Smooth muscle cell (in vitro differentiated cells): Measurements from ENCODE around the gene SPOCK2. TPM values are rescaled to one million over a fixed set of nuclear protein-coding genes. Genes with fewer than 3 reads are reported as not detected.

Experiments used
- DNase-seq: peaks from one replicate; lab custom pipeline; 2025; ENCODE audit not compliant: unreplicated experiment; lab: John Stamatoyannopoulos, UW
- H2AFZ ChIP-seq: fragments of 200-600 bp; sonication (generic); 2 replicates; pipeline ENCODE4 v1.6.0; 2016; ENCODE audit warnings: antibody characterized with exemption, low read depth, mild to moderate bottlenecking
- H3F3A ChIP-seq: fragments of 200-600 bp; sonication (generic); 2 replicates; pipeline ENCODE4 v1.6.0; 2017; ENCODE audit warnings: antibody characterized with exemption, low read depth
- H3K27ac ChIP-seq: fragments of 200-600 bp; sonication (generic); 2 replicates; pipeline ENCODE4 v1.5.1; 2016; ENCODE audit warnings: low read depth, mild to moderate bottlenecking
- H3K27me3 ChIP-seq: fragments of 200-600 bp; sonication (generic); 2 replicates; pipeline ENCODE4 v1.6.1; 2016; ENCODE audit warnings: low read depth, mild to moderate bottlenecking
- H3K36me3 ChIP-seq: fragments of 200-600 bp; sonication (generic); 2 replicates; pipeline ENCODE4 v1.5.1; 2016; ENCODE audit warnings: low read depth
- H3K4me1 ChIP-seq: fragments of 200-600 bp; sonication (generic); 2 replicates; pipeline ENCODE4 v1.5.1; 2016; ENCODE audit warnings: low read depth
- H3K4me2 ChIP-seq: fragments of 200-600 bp; sonication (generic); 2 replicates; pipeline ENCODE4 v1.6.0; 2016; ENCODE audit warnings: mild to moderate bottlenecking
- H3K4me3 ChIP-seq: fragments of 200-600 bp; sonication (generic); 2 replicates; pipeline ENCODE4 v1.5.1; 2016; ENCODE audit warnings: mild to moderate bottlenecking
- H3K79me2 ChIP-seq: fragments of 200-600 bp; sonication (generic); 2 replicates; pipeline ENCODE4 v1.6.0; 2016; ENCODE audit warnings: low read depth, mild to moderate bottlenecking
- H3K9ac ChIP-seq: fragments of 200-600 bp; sonication (generic); 2 replicates; pipeline ENCODE4 v1.6.0; 2016; ENCODE audit warnings: low read depth
- H3K9me3 ChIP-seq: fragments of 200-600 bp; sonication (generic); replicated peaks from 2 replicates; pipeline ENCODE4 v1.5.1; 2016; ENCODE audit warnings: low read depth
- H4K20me1 ChIP-seq: fragments of 200-600 bp; sonication (generic); 2 replicates; pipeline ENCODE4 v1.6.0; 2016; ENCODE audit warnings: low read depth
- WGBS: methylation state at CpG from one replicate; pipeline ENCODE4 v1.1.7; 2016; ENCODE audit warnings: low lambda C conversion rate; 5-methylcytosine and 5-hydroxymethylcytosine counted together
- polyA plus RNA-seq: library from polyadenylated mRNA; unstranded; fragments of >200 nt; fragmentation: Nextera tagmentation; extraction: Ambion mirVana; gene quantifications from 2 replicates; pipeline ENCODE4 v1.2.1, GENCODE V29; 2016
- total RNA-seq: library from RNA; depleted of rRNA; stranded (reverse); fragments of >200 nt; gene quantifications from 2 replicates; pipeline ENCODE4 v1.2.3, GENCODE V29; 2014
- TF ChIP-seq, protein P1 (sequence below): fragments of 200-600 bp; sonication (generic); IDR thresholded peaks from 2 replicates; pipeline ENCODE4 v1.5.1; 2017; ENCODE audit warnings: borderline replicate concordance, mild to moderate bottlenecking, antibody characterized with exemption; ENCODE audit not compliant: insufficient read depth, poor library complexity, severe bottlenecking

The SPOCK2 gene
- total and polyA plus RNA-seq, 2 experiments from 2014 or later: 1.1 TPM; not detected in 1

DNA sequence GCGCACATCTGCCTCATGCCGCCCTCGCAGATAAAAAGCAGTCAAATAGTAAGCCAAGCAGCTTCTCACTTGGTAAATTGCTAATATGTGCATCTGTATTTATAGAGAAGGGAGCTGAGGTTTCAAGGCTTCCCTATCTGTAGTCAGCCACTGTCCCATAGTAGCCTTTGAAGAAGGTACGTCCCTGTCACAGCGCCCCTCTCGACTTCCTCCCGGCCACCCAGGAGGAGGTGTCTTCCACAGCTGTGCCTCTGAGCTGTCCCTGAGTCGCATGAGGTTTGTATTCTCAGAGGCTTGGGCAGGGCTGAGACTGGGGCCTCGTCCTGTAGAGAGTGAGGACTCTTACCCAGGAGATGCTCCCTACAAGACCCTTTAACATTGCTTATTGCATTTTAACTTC, 49.0 kb downstream of the SPOCK2 start:
- Histone ChIP-seq H3K4me1 (peaks cover 11% of the 10 kb centered on the region), H4K20me1 (no peaks in the 10 kb centered on the region), H3K27ac (no peak overlapping the region), H3K4me2 (no peak overlapping the region), H3K4me3 (no peak overlapping the region), H3K36me3 (no peaks in the 10 kb centered on the region), H3K9me3 (no peaks in the 10 kb centered on the region), H3F3A (peaks cover 2% of the 10 kb centered on the region), H3K27me3 (no peaks in the 10 kb centered on the region), H2AFZ (no peak overlapping the region), H3K9ac (no peak overlapping the region), H3K79me2 (no peaks in the 10 kb centered on the region)
- DNase-seq: no peak
- 67% methylated on average over 9 of the region's 9 CpGs for WGBS
- TF ChIP-seq, protein P1, sequence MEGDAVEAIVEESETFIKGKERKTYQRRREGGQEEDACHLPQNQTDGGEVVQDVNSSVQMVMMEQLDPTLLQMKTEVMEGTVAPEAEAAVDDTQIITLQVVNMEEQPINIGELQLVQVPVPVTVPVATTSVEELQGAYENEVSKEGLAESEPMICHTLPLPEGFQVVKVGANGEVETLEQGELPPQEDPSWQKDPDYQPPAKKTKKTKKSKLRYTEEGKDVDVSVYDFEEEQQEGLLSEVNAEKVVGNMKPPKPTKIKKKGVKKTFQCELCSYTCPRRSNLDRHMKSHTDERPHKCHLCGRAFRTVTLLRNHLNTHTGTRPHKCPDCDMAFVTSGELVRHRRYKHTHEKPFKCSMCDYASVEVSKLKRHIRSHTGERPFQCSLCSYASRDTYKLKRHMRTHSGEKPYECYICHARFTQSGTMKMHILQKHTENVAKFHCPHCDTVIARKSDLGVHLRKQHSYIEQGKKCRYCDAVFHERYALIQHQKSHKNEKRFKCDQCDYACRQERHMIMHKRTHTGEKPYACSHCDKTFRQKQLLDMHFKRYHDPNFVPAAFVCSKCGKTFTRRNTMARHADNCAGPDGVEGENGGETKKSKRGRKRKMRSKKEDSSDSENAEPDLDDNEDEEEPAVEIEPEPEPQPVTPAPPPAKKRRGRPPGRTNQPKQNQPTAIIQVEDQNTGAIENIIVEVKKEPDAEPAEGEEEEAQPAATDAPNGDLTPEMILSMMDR: no peak

DNA sequence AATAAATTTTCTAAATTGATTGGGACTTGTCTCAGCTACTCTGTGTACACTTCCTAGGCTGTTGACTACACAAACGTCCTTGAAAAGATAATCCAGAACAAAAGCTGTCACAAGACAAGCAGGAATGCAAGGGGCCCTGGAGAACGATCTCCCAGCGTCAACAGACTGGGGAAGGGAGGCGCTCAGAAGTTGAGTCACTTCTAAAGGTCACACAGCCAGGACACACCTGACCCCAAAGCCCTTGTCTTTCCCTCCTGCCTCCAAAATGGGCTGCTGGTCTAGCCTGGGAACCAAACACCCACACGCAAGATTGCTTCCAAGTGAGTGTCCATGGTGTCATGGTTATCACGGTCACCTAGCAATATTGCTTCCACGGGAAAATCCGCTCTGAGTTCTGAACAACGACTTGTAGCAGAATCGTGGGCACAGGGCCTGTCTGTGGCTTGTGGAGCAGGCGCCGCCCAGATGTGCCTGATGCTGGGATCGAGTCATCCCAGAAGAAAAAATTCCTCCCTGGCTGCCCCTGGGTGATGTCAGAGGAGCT, 49.8 kb downstream of the SPOCK2 start:
- no peak overlapping the region for H3K4me2 ChIP-seq
- WGBS: 39% methylated on average over 13 of the region's 13 CpGs
- no peaks in the 10 kb centered on the region for H3K27me3 ChIP-seq

DNA sequence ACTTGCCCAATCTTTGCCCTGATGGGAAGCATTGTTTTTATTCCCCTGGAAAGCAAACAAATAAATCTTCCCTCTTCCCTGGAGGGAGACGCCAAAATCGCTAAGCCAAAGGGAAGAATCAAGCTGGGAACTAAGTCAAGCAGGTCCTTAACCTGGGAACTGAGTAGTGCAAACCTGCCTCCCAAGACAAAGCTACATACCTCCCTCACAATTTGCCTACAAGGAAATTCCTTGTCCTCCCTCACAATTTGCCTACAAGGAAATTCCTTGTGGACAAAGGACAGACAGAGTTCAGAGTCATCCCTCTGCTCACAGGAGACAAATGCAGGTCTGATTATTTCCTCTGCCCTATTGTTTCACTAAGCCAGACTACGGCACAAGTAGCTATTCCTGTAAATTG, 50.5 kb downstream of the SPOCK2 start:
- 71% methylated on average over 3 of the region's 3 CpGs for WGBS
- Histone ChIP-seq H3K27ac (no peak overlapping the region), H3K4me2 (no peak overlapping the region), H2AFZ (no peak overlapping the region), H3K27me3 (no peaks in the 10 kb centered on the region), H3K4me3 (no peak overlapping the region), H3F3A (no peaks in the 10 kb centered on the region), H3K4me1 (peaks cover 9% of the 10 kb centered on the region), H3K36me3 (no peaks in the 10 kb centered on the region), H3K79me2 (no peaks in the 10 kb centered on the region), H3K9me3 (no peaks in the 10 kb centered on the region), H3K9ac (no peak overlapping the region), H4K20me1 (no peaks in the 10 kb centered on the region)
- DNase-seq: no peak
- TF ChIP-seq, protein P1: no peak

More for the DNA sequence above, 49.8 kb downstream of the SPOCK2 start:
- Histone ChIP-seq H4K20me1 (no peaks in the 10 kb centered on the region), H3K36me3 (no peaks in the 10 kb centered on the region), H3K79me2 (no peaks in the 10 kb centered on the region), H3K9me3 (no peaks in the 10 kb centered on the region), H3K9ac (no peak overlapping the region), H2AFZ (no peak overlapping the region), H3F3A (no peaks in the 10 kb centered on the region), H3K27ac (peak overlapping the region; percentile 44), H3K4me3 (no peak overlapping the region), H3K4me1 (peaks cover 9% of the 10 kb centered on the region)
- DNase-seq: no peak
- TF ChIP-seq, protein P1: no peak

DNA sequence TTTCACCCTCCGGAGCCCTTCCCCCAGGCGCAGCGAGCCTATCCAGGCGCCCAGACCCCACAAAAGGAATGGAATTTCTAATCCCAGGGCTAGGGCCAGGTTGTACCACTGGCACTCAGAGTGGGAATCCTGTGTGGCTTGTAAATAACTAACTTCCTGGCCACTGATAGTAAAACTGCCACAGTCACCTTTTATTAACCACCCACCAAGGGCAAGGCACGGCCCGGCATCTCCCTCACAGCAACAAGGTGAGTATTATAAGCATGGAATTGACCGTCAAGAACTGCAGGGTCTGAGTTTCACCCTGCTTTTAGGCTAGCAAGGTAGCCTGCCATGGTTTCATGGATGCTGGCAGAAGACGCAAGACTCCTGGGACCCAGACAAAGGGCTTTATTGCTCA, 51.1 kb downstream of the SPOCK2 start:
- no peaks in the 10 kb centered on the region for H3K9me3 ChIP-seq
- no peaks in the 10 kb centered on the region for H3F3A ChIP-seq
- no peak overlapping the region for H2AFZ ChIP-seq
- H3K27ac ChIP-seq: no peak overlapping the region
- 94% methylated on average over 8 of the region's 8 CpGs for WGBS
- no peaks in the 10 kb centered on the region for H3K27me3 ChIP-seq
- no peaks in the 10 kb centered on the region for H4K20me1 ChIP-seq
- H3K4me2 ChIP-seq: no peak overlapping the region
- no peaks in the 10 kb centered on the region for H3K36me3 ChIP-seq
- TF ChIP-seq, protein P1: no peak
- no peak overlapping the region for H3K4me3 ChIP-seq
- H3K4me1 ChIP-seq: peaks cover 9% of the 10 kb centered on the region
- no peak overlapping the region for H3K9ac ChIP-seq
- H3K79me2 ChIP-seq: no peaks in the 10 kb centered on the region
- DNase-seq: no peak
